ENCODE measurements around the gene RPL7L1. TPM values are rescaled to one million over a fixed set of nuclear protein-coding genes. Genes with fewer than 3 reads are reported as not detected.
A peak's percentile ranks its signal among the peaks of the same experiment; 100 is the strongest.

Gene RPL7L1
- total and polyA plus RNA-seq, 2 of the 13 experiments (the other 11 are each of a cell fraction or from before 2014, with no cell fraction given): 51.6 to 179 TPM

DNA sequence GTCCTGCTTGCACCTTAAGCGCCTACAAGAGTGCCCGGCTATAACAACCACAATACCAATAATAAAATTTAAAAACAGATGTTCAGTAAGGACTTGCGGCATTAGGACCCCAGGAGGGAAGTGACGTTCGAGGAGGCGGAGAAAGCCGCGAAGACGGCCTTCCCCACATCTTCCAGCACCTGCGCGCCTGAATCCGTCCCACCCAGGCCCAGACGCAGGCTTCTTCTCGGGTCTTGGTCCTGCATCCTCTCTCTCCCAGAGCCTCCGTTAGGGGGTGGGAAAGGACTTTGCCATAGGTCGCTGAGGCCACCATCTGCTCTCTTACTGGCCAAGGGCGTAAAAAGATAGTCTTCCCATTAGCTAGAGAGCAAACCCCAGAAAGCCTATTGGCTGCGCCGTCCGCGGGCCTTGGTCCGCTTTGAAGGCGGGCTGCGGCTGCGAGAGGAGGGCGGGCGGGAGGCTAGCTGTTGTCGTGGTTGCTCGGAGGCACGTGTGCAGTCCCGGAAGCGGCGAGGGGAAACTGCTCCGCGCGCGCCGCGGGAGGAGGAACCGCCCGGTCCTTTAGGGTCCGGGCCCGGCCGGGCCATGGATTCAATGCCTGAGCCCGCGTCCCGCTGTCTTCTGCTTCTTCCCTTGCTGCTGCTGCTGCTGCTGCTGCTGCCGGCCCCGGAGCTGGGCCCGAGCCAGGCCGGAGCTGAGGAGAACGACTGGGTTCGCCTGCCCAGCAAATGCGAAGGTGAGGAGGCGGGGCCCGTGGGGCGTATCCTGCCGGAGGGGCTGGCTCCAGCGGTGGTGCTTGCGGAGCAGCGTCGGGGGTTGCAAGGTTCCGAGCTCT is 49.8 kb downstream of the RPL7L1 start, which contains the start of gene CNPY3 (continued):
- TF ChIP-seq ZNF337 (CRISPR knock-in tag; IDR thresholded peaks at IDR 0.05; ENCODE audit: borderline replicate concordance, low read depth) (peak; percentile 94), IRF2 (CRISPR knock-in tag; IDR thresholded peaks at IDR 0.05) (peak; percentile 93), RAD21 (CRISPR knock-in tag; IDR thresholded peaks at IDR 0.05) (peak; percentile 44), ATF7 (IDR thresholded peaks at IDR 0.05) (no peak), ATF7 (CRISPR knock-in tag; IDR thresholded peaks at IDR 0.05) (peak; percentile 93), ZNF572 (CRISPR knock-in tag; IDR thresholded peaks at IDR 0.05) (peak; percentile 93), GPN1 (CRISPR knock-in tag; IDR thresholded peaks at IDR 0.05; ENCODE audit: borderline replicate concordance) (no peak), MAFG (CRISPR knock-in tag; IDR thresholded peaks at IDR 0.05) (no peak), ZNF30 (CRISPR knock-in tag; IDR thresholded peaks at IDR 0.05) (peak; percentile 95), ZNF3 (CRISPR knock-in tag; IDR thresholded peaks at IDR 0.05) (0 out of 2 replicates have a peak, but pooled peaks have one; percentile 54), ZNF317 (CRISPR knock-in tag; IDR thresholded peaks at IDR 0.05) (no peak; the same call in 1 of the 2 replicates), PAWR (CRISPR knock-in tag; IDR thresholded peaks at IDR 0.05; ENCODE audit: borderline replicate concordance) (no peak), TAF15 (IDR thresholded peaks at IDR 0.05; ENCODE audit: low read depth, low read length, poor library complexity, severe bottlenecking) (peak; percentile 74), ZNF577 (CRISPR knock-in tag; IDR thresholded peaks at IDR 0.05; ENCODE audit: borderline replicate concordance, low read depth) (peak; percentile 60; the same call in 1 of the 2 replicates), SYNCRIP (IDR thresholded peaks at IDR 0.05; ENCODE audit: insufficient read depth, low read depth, low read length) (no peak), GATA4 (IDR thresholded peaks at IDR 0.05; ENCODE audit: borderline replicate concordance, low read depth) (peak; percentile 46; the same call in 1 of the 2 replicates), CC2D1A (CRISPR knock-in tag; IDR thresholded peaks at IDR 0.05) (peak; percentile 64), AHR (CRISPR knock-in tag; IDR thresholded peaks at IDR 0.05) (peak; percentile 96)
- TF ChIP-seq, protein P1, sequence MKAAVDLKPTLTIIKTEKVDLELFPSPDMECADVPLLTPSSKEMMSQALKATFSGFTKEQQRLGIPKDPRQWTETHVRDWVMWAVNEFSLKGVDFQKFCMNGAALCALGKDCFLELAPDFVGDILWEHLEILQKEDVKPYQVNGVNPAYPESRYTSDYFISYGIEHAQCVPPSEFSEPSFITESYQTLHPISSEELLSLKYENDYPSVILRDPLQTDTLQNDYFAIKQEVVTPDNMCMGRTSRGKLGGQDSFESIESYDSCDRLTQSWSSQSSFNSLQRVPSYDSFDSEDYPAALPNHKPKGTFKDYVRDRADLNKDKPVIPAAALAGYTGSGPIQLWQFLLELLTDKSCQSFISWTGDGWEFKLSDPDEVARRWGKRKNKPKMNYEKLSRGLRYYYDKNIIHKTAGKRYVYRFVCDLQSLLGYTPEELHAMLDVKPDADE (CRISPR knock-in tag; IDR thresholded peaks at IDR 0.05): no peak
- TF ChIP-seq, protein P2, sequence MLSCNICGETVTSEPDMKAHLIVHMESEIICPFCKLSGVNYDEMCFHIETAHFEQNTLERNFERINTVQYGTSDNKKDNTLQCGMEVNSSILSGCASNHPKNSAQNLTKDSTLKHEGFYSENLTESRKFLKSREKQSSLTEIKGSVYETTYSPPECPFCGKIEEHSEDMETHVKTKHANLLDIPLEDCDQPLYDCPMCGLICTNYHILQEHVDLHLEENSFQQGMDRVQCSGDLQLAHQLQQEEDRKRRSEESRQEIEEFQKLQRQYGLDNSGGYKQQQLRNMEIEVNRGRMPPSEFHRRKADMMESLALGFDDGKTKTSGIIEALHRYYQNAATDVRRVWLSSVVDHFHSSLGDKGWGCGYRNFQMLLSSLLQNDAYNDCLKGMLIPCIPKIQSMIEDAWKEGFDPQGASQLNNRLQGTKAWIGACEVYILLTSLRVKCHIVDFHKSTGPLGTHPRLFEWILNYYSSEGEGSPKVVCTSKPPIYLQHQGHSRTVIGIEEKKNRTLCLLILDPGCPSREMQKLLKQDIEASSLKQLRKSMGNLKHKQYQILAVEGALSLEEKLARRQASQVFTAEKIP (CRISPR knock-in tag; IDR thresholded peaks at IDR 0.05; ENCODE audit: borderline replicate concordance): no peak
- TF ChIP-seq, protein P3, sequence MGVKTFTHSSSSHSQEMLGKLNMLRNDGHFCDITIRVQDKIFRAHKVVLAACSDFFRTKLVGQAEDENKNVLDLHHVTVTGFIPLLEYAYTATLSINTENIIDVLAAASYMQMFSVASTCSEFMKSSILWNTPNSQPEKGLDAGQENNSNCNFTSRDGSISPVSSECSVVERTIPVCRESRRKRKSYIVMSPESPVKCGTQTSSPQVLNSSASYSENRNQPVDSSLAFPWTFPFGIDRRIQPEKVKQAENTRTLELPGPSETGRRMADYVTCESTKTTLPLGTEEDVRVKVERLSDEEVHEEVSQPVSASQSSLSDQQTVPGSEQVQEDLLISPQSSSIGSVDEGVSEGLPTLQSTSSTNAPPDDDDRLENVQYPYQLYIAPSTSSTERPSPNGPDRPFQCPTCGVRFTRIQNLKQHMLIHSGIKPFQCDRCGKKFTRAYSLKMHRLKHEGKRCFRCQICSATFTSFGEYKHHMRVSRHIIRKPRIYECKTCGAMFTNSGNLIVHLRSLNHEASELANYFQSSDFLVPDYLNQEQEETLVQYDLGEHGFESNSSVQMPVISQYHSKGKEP (CRISPR knock-in tag; IDR thresholded peaks at IDR 0.05): no peak
- TF ChIP-seq, protein P4, sequence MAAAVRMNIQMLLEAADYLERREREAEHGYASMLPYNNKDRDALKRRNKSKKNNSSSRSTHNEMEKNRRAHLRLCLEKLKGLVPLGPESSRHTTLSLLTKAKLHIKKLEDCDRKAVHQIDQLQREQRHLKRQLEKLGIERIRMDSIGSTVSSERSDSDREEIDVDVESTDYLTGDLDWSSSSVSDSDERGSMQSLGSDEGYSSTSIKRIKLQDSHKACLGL (CRISPR knock-in tag; IDR thresholded peaks at IDR 0.05): peak; percentile 99
- TF ChIP-seq, protein P5, sequence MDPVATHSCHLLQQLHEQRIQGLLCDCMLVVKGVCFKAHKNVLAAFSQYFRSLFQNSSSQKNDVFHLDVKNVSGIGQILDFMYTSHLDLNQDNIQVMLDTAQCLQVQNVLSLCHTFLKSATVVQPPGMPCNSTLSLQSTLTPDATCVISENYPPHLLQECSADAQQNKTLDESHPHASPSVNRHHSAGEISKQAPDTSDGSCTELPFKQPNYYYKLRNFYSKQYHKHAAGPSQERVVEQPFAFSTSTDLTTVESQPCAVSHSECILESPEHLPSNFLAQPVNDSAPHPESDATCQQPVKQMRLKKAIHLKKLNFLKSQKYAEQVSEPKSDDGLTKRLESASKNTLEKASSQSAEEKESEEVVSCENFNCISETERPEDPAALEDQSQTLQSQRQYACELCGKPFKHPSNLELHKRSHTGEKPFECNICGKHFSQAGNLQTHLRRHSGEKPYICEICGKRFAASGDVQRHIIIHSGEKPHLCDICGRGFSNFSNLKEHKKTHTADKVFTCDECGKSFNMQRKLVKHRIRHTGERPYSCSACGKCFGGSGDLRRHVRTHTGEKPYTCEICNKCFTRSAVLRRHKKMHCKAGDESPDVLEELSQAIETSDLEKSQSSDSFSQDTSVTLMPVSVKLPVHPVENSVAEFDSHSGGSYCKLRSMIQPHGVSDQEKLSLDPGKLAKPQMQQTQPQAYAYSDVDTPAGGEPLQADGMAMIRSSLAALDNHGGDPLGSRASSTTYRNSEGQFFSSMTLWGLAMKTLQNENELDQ (CRISPR knock-in tag; IDR thresholded peaks at IDR 0.05; ENCODE audit: borderline replicate concordance): peak; percentile 29; the same call in 1 of the 2 replicates
